ENCODE measurements around the gene IL6ST.
"Not testable (repeated sequence)": the region's sequence is repeated elsewhere in the genome, so short reads cannot be mapped to it uniquely, and the experiment has no call there.

DNA sequence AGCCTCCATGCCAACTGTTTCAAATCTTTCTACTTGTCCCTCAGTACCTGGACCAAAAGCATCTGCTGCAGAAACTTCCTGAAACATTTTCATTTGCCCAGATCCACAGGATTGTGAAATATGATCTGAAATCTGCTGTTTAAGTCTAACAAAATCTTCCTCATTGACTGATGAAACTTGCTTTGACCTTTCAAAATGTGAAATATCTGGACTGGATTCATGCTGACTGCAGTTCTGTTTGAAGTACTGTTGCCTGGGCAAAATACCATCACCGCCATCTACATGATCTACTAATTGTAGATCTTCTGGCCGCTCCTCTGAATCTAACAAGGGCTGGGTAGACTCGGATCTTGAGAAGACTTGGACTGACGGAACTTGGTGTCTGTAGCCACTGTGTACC, 53.6 kb downstream of the IL6ST start:
- TF ChIP-seq EZH2 (IDR thresholded peaks at IDR 0.05; ENCODE audit: borderline replicate concordance, low read depth, low read length, poor library complexity, severe bottlenecking), result not testable (repeated sequence)
- TF ChIP-seq, protein P1, sequence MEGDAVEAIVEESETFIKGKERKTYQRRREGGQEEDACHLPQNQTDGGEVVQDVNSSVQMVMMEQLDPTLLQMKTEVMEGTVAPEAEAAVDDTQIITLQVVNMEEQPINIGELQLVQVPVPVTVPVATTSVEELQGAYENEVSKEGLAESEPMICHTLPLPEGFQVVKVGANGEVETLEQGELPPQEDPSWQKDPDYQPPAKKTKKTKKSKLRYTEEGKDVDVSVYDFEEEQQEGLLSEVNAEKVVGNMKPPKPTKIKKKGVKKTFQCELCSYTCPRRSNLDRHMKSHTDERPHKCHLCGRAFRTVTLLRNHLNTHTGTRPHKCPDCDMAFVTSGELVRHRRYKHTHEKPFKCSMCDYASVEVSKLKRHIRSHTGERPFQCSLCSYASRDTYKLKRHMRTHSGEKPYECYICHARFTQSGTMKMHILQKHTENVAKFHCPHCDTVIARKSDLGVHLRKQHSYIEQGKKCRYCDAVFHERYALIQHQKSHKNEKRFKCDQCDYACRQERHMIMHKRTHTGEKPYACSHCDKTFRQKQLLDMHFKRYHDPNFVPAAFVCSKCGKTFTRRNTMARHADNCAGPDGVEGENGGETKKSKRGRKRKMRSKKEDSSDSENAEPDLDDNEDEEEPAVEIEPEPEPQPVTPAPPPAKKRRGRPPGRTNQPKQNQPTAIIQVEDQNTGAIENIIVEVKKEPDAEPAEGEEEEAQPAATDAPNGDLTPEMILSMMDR (conservative IDR thresholded peaks at IDR 0.05; ENCODE audit: low read depth, low read length), result not testable (repeated sequence)

Measured in A673 (cell line).